ENCODE measurements around the gene PDXDC1. TPM values are rescaled to one million over a fixed set of nuclear protein-coding genes. Genes with fewer than 3 reads are reported as not detected.
"Not testable (repeated sequence)": the region's sequence is repeated elsewhere in the genome, so short reads cannot be mapped to it uniquely, and the experiment has no call there.

Gene PDXDC1
- total and polyA plus RNA-seq, 2 donors from 2014 or later = 56.5 to 113 TPM

DNA sequence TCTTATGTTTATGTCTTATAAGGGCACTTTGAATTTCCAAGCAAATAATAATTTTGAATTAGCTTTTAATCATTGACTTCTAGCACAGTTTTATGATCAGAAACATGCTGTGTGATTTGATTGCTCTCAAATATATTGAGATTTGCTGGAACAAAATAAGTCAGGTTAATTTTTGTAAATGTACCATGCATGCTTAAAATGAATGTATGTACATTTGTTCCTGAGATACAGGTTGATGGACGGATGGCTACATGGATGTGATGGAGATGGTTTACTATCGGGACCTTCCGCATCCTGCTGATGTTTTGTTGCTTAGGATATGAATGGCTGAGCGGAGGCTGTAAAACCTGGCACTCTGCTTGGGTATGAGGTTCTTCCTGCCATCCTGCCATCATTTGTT, 37.7 kb upstream of the PDXDC1 start, which contains the start of gene NPIPA1:
Gene NPIPA1 (plus strand): TSS at position 301 of the 400 bp plus-strand sequence. CDS start 0 bp downstream, at position 301.
- H3K27ac ChIP-seq (ENCODE audit: low read depth in 2 of 2, low read length in 2 of 2); FAIRE-seq; H3K9me3 ChIP-seq (ENCODE audit: control insufficient read depth in 2 of 3, insufficient read depth in 1 of 3, low read length in 3 of 3); H3K27me3 ChIP-seq (ENCODE audit: control insufficient read depth, insufficient read depth, low read length); H3K36me3 ChIP-seq (ENCODE audit: control insufficient read depth in 2 of 3, insufficient read depth in 3 of 3, low read length in 3 of 3); H3K4me3 ChIP-seq (ENCODE audit: low read length in 3 of 3); H3K4me1 ChIP-seq (ENCODE audit: control insufficient read depth in 2 of 3, insufficient read depth in 2 of 3, low read depth in 1 of 3, low read length in 3 of 3); DNase-seq; intact Hi-C loops (cut with DNase I); H3K9ac ChIP-seq (ENCODE audit: low read length in 3 of 3): not testable (repeated sequence)

DNA sequence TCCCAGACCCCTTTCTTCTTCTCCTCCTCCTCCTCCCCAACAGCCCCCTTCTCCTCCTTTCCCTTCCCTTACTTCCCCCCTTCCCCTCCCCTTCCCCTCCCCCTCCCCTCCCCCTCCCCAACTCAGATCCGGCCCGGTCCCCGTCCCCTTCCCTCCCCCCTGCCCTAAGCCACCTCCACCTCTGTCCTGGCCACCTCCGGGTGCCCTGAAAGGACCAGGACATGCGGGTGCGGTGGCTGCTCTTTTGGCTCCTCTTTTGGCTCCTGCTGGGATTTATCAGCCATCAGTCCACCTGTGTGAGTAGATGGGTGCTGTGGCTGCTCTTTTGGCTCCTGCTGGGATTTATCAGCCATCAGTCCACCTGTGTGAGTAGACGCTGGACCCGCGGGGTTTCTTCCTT, 36.8 kb upstream of the PDXDC1 start:
- H3K9me3 ChIP-seq (ENCODE audit: control insufficient read depth in 2 of 3, insufficient read depth in 1 of 3, low read length in 3 of 3); H3K27ac ChIP-seq (ENCODE audit: low read depth in 2 of 2, low read length in 2 of 2); H3K4me1 ChIP-seq (ENCODE audit: control insufficient read depth in 2 of 3, insufficient read depth in 2 of 3, low read depth in 1 of 3, low read length in 3 of 3); H3K9ac ChIP-seq (ENCODE audit: low read length in 3 of 3); FAIRE-seq; H3K4me3 ChIP-seq (ENCODE audit: low read length in 3 of 3); H3K36me3 ChIP-seq (ENCODE audit: control insufficient read depth in 2 of 3, insufficient read depth in 3 of 3, low read length in 3 of 3); H3K27me3 ChIP-seq (ENCODE audit: control insufficient read depth, insufficient read depth, low read length); intact Hi-C loops (cut with DNase I); DNase-seq: not testable (repeated sequence)

GRCh38 chr16:14942686-14943085, 32.1 kb upstream of the PDXDC1 start:
- H3K9me3 ChIP-seq (ENCODE audit: control insufficient read depth in 2 of 3, insufficient read depth in 1 of 3, low read length in 3 of 3); H3K27me3 ChIP-seq (ENCODE audit: control insufficient read depth, insufficient read depth, low read length); H3K4me3 ChIP-seq (ENCODE audit: low read length in 3 of 3); H3K27ac ChIP-seq (ENCODE audit: low read depth in 2 of 2, low read length in 2 of 2); intact Hi-C loops (cut with DNase I); H3K36me3 ChIP-seq (ENCODE audit: control insufficient read depth in 2 of 3, insufficient read depth in 3 of 3, low read length in 3 of 3); FAIRE-seq; DNase-seq; H3K9ac ChIP-seq (ENCODE audit: low read length in 3 of 3); H3K4me1 ChIP-seq (ENCODE audit: control insufficient read depth in 2 of 3, insufficient read depth in 2 of 3, low read depth in 1 of 3, low read length in 3 of 3): not testable (repeated sequence)

GRCh38 chr16:14955546-14956231, 19.1 kb upstream of the PDXDC1 start:
- H3K27ac ChIP-seq (ENCODE audit: low read depth in 2 of 2, low read length in 2 of 2) = no peak overlapping the region
- no peak overlapping the region for H3K4me3 ChIP-seq (ENCODE audit: low read length in 3 of 3)
- no peaks in the 10 kb centered on the region for H3K9me3 ChIP-seq (ENCODE audit: control insufficient read depth in 2 of 3, insufficient read depth in 1 of 3, low read length in 3 of 3)
- intact Hi-C loops (cut with DNase I) = no loop called here
- FAIRE-seq (no peak), DNase-seq (peak in 1 of 5 donors; percentile 66)
- no peaks in the 10 kb centered on the region for H3K27me3 ChIP-seq (ENCODE audit: control insufficient read depth, insufficient read depth, low read length)
- H3K36me3 ChIP-seq (ENCODE audit: control insufficient read depth in 2 of 3, insufficient read depth in 3 of 3, low read length in 3 of 3) = no peaks in the 10 kb centered on the region
- H3K4me1 ChIP-seq (ENCODE audit: control insufficient read depth in 2 of 3, insufficient read depth in 2 of 3, low read depth in 1 of 3, low read length in 3 of 3) = peaks cover 0 to 2% (median 0%) of the 10 kb centered on the region in 3 donors
- no peak overlapping the region for H3K9ac ChIP-seq (ENCODE audit: low read length in 3 of 3)
- no peak for TF ChIP-seq CTCF (IDR thresholded peaks at IDR 0.05; ENCODE audit: borderline replicate concordance, extremely low read depth, insufficient read depth)

DNA sequence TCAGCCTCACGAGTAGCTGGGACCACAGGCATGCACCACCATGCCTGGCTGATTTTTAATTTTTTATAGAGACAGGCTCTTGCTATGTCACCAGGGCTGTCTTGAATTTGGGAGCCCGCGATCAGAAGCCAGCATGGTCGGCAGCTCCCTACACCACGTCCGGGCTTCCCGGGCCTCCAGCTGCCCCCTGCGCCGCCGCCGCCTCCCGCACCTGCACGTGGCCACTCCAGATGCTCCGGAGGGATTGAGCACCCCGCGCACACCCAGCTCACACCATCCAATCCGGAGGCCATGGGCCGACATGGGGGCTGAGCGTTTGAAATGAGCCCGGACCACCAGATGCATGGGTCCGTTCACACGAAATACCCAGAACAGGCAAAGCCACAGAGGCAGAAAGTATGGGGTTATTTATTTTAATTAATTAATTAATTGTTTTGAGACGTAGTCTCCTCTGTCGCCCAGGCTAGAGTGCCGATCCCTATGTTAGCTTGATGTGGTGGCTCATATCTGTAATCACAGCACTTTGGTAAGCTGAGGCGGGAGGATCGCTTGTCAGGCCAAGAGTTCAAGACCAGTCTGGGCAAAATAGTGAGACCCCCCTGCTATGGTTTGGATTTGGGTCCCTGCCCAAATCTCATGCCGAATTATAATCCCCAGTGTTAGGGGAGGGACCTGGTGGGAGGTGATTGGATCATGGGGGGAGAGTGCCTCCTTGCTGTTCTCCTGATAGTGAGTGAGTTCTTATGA, 17.1 kb upstream of the PDXDC1 start:
- intact Hi-C loops (cut with DNase I) = no loop called here
- no peaks in the 10 kb centered on the region for H3K36me3 ChIP-seq (ENCODE audit: control insufficient read depth in 2 of 3, insufficient read depth in 3 of 3, low read length in 3 of 3)
- no peaks in the 10 kb centered on the region for H3K9me3 ChIP-seq (ENCODE audit: control insufficient read depth in 2 of 3, insufficient read depth in 1 of 3, low read length in 3 of 3)
- FAIRE-seq = no peak
- TF ChIP-seq CTCF (IDR thresholded peaks at IDR 0.05; ENCODE audit: borderline replicate concordance, extremely low read depth, insufficient read depth) = no peak
- no peak overlapping the region for H3K4me3 ChIP-seq (ENCODE audit: low read length in 3 of 3)
- H3K27ac ChIP-seq (ENCODE audit: low read depth in 2 of 2, low read length in 2 of 2) = no peak overlapping the region
- peaks cover 0 to 2% (median 0%) of the 10 kb centered on the region in 3 donors for H3K4me1 ChIP-seq (ENCODE audit: control insufficient read depth in 2 of 3, insufficient read depth in 2 of 3, low read depth in 1 of 3, low read length in 3 of 3)
- DNase-seq = peak in 2 of 5 donors; percentile 34 to 81
- no peaks in the 10 kb centered on the region for H3K27me3 ChIP-seq (ENCODE audit: control insufficient read depth, insufficient read depth, low read length)
- H3K9ac ChIP-seq (ENCODE audit: low read length in 3 of 3) = no peak overlapping the region

Measured in kidney (tissue), 14 donors.